ENCODE results near the gene JAG2.
A peak's percentile ranks its signal among the peaks of the same experiment; 100 is the strongest.

GRCh38 chr14:105203057-105203531, 34.5 kb upstream of the JAG2 start:
- peak; percentile 85 for TF ChIP-seq CTCF (IDR thresholded peaks at IDR 0.05; ENCODE audit: insufficient read depth, low read length)
- TF ChIP-seq GABPA (IDR thresholded peaks at IDR 0.05; ENCODE audit: low read depth) = no peak
- TF ChIP-seq, protein P1, sequence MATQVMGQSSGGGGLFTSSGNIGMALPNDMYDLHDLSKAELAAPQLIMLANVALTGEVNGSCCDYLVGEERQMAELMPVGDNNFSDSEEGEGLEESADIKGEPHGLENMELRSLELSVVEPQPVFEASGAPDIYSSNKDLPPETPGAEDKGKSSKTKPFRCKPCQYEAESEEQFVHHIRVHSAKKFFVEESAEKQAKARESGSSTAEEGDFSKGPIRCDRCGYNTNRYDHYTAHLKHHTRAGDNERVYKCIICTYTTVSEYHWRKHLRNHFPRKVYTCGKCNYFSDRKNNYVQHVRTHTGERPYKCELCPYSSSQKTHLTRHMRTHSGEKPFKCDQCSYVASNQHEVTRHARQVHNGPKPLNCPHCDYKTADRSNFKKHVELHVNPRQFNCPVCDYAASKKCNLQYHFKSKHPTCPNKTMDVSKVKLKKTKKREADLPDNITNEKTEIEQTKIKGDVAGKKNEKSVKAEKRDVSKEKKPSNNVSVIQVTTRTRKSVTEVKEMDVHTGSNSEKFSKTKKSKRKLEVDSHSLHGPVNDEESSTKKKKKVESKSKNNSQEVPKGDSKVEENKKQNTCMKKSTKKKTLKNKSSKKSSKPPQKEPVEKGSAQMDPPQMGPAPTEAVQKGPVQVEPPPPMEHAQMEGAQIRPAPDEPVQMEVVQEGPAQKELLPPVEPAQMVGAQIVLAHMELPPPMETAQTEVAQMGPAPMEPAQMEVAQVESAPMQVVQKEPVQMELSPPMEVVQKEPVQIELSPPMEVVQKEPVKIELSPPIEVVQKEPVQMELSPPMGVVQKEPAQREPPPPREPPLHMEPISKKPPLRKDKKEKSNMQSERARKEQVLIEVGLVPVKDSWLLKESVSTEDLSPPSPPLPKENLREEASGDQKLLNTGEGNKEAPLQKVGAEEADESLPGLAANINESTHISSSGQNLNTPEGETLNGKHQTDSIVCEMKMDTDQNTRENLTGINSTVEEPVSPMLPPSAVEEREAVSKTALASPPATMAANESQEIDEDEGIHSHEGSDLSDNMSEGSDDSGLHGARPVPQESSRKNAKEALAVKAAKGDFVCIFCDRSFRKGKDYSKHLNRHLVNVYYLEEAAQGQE (IDR thresholded peaks at IDR 0.05; ENCODE audit: insufficient replicate concordance, low read depth) = no peak
- no peak for TF ChIP-seq POLR2AphosphoS5 (IDR thresholded peaks at IDR 0.05; ENCODE audit: low read depth)
- no peak for TF ChIP-seq SPI1 (IDR thresholded peaks at IDR 0.05; ENCODE audit: borderline replicate concordance, low read depth)

Measured in HL-60 (cell line).